Hematopoietic multipotent progenitor cell (in vitro differentiated cells): Measurements from ENCODE around the gene KCNA2. TPM values are rescaled to one million over a fixed set of nuclear protein-coding genes. Genes with fewer than 3 reads are reported as not detected.

Experiments used
- DNase-seq, 3 donors: peaks; one replicate each; pipeline ENCODE4 v3.0.0-alpha.2; 2011 to 2015; ENCODE audit warnings: low read depth in 2 of 3, low spot score in 2 of 3
- total RNA-seq: library from RNA; depleted of rRNA; stranded (reverse); fragments of >200 nt; gene quantifications from one replicate; pipeline ENCODE4 v1.2.3, GENCODE V29; 2012

The KCNA2 gene
- total RNA-seq, 1 donor: not detected

DNA sequence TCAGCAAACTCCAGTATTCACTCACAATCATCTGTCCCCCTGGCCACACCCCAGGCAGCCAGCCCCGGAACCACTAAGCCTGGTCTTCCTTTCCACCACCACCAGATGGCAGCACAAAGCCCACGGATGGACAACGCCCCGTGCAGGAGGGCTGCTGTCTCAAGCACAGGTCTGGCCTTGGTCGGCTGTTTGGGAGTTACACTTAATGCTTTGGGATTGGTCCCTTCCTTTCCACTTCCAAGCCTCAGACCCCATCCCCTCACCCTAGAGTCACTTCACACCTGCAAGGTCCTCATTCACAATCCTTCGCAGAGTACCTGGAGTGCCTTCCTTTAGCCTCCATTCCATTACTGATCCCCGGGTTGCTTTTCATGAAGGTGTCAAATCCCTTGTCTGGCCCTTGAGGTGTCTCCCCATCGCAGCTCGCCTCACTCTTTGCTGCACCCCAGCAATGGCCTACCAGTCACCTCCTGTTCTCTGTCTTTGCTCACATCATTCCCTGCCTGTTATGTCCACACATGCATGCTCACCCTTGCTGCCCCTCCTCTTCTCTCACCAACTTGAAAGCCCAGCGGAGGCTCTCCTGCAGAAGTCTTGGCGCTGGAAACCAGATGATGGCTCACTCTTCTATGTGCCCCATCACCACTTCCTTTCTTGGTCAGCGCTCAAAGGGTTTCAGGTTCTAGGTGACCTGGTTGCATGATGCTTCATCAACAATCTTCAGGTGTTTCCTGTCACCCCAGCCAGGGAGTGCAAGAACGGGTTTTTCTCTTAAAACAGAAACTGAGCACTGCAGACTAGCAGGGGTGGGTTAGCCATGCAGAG is 24.9 kb upstream of the KCNA2 start:
- DNase-seq: peak; percentile 73 to 82 (median 77)

DNA sequence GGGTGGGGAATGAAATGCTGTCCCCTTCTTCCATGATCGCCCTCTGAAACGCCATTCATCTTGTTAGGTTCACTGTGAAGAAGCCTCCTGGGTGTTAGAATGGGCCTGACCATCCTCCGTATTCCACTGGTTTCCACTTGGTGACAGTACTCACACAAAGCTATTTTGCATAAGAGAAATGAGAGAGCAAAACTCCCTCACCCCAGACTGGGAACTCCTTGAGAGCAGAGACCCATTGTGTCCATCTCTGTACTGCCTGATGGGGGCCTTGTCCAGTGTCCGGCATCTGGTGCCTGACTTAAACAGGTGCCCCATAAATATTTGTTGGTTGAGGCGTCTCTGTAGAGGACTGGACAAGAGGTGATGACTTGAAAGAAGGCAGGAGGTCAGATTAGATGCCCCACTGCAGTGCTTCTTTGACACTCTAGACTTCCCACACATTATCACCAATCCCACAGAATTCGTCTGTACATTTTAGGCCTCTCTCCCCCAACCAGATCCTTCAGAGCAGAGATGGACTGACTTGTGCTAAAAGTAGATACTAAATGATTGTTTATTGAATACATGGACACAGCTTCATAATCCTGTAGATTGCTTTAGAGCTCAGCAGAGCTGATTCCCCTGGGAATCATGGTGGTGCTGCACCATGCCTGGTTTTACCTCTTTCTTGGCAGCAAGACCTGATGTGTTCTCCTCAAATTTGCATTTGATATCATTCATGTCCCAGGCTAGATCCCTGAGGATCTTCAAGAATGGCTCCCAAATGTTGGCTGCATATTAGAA is 22.4 kb upstream of the KCNA2 start:
- no peak for DNase-seq

DNA sequence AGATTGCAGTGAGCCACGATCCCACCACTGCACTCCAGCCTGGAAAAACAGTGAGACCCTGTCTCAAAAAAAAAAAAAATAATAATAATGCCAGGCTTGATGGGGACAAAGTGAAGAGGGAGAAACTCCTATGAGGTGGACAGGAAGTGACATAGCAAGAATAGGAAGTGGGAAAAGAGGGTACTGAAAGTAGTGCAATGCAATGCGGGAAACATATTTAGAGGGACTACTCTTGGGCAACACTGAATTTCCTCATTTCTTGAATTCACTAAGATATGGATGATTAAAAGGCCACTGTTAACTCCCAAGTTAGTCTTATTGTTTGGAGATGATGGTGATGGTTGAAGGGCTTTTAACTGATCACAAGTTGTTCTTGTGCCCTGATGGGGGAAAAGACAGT is 21.6 kb upstream of the KCNA2 start:
- DNase-seq: no peak

DNA sequence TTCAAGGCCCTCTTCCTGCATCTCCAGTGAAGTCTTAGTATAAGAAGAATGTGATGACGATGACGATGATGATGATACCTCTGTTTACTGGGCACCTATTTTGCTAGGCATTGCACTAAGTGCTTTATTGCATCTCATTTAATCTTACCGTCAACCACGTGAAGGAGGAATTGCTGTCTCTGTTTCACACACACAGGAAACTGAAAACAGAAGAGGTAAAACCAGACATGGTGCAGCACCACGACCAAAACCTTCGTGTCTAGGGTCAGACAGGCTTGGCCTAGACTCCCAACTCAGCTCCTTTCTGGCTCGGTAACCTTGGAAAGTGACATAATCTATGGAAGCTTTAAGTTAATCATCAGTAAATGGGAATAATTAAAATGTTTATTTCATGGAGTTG is 20.7 kb upstream of the KCNA2 start:
- DNase-seq: no peak

DNA sequence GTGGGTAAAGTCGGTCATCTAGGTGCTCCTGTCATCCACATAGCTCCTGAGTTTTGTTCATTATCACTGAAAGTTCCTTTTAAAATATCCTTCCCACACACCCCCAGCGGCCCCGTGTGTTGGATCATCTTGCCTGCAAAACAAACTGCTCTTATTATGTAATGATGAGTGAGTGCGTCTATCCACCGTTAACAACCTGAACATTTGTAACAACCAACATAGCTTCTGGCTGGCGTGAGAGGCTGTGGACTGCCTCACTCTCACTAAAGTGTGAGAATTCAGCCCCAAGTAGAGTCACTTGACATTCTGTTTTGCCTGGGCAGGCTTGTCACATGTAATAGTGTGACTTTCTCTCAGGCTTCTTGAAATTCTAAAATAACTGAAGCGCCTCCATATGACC is 14.5 kb upstream of the KCNA2 start:
- DNase-seq: no peak

DNA sequence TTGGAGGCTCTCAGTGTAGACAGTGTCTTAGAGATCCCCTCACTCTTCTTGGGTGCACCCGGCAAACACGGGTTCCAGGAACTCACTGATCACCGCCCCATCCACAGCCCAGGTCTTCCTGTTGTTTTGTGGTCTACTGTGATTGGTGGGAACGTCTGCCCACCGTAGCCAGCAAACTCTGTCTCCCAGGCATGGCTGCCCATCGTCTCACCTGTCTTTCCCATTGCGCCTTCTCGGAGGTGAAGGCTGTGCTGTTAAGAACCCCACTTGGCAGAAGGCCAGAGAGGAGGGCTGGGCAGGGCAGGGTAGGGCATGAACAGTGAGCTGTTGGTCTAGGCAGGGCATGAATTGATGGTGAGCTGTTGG is 14.1 kb upstream of the KCNA2 start:
- no peak for DNase-seq

DNA sequence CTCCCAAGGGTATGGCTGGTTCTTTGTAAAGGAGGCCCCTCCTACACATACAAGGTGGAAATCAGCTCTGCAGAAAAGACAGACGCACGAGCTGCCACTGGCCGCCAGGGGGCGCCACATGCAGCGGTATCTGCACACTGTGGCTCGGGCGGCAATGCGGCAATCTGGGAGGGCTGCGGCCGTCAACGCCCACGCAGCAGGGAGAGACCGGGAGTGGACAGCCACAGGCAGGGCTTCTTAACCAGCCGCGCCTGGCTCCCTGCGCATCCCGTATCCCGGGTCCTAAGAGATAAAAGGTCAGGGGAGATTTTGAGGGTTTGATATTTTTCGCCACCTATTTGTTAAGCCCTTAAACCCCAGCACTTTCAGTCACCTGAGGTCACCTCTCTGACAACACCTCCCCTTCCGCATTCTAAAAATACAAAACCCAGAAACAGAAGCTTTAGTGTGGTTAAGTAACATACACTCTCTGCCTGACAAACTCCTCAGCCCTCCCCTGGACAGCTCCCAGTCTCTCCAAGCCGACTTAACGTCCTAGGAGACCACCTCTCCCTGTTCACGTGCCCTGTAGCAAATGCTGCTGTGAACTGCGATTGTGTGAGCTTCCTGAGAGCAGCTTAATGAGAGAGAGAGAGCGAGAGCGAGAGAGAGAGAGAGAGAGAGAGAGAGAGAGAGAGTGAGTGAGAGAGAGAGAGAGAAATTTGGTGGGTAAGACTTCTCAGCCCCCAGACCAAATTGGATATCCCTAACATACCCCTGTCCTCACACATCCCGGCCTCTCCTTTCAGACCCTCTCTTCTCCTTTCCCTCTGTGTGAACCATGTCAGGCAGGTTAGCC is 13.5 kb upstream of the KCNA2 start:
- peak; percentile 89 to 92 (median 89) for DNase-seq

DNA sequence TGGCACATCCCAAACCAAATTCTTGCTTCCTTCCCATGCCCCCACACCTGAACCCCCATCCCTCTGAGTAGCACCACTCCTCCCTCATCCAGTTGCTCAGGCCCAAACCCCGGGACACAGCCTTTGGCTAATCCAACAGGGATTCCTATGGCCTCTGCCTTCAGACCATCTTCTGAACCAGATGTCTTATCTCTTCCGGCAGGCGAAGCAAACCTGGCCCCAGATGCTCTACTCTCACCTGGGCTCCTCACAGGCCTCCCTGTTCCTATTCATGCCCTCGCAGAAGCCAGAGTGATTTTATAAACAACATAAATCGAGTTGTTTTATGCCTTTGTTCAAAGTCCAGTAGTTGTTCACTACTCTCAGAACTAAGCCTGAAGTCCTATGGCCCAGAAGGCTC is 12.5 kb upstream of the KCNA2 start:
- no peak for DNase-seq

DNA sequence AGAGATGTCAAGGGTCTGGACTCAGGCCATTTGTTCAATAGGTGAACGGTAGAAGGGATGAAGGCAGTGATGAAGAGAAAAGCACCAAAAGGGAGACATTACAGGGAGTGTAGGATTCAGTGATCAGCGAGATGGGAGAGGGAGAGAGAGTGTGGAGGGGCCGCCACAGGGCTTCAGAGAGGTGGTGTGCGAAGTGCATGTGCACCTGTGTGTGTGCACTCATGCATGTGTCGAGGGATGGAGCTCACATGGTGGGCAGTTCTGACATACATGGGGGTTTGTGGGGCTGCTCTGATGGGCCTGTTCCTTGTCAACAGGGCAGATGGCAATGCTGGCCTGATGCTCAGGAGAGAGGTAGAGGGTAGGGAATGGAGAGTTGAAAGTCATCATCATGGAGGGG is 11.4 kb upstream of the KCNA2 start:
- no peak for DNase-seq

DNA sequence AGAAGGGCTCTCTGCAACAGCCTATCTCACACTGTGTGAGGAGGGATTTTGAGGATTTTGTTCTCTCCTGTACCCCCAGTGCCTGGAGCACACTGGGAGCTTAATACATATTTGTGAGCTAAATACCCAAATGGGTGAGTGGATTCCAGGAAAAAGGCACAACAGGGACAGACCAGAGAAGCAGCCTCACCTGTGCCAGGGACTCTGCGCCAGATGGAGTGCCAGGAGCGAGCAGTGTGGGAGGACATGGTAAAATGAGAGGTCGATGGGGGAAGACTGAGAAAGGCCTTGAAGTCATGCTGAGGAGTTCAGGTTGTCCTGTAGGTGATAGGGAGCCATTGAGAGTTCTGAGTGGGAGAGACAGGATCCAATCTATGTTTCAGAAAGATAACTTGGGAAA is 11.0 kb upstream of the KCNA2 start:
- no peak for DNase-seq

DNA sequence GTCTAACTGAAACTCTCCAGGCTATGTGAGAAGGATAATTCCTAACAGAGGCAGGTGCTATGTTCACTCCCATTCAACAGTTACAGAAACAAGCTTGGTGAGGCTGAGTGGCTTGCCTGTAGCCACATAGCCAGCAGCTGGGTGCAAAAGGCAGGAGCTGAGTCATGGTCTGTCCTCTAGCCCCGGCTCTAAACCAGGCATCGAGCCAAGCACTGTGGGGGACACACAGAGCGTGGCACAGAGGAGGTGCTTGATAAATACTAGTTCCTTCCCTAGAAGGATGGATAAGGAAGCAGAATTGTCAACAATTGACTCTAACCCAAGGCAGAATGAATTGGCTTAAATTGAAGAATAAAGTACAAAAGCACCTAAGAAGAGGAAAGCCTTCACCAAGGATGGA is 10.4 kb upstream of the KCNA2 start:
- peak in 2 of 3 donors; percentile 58 to 80 for DNase-seq

DNA sequence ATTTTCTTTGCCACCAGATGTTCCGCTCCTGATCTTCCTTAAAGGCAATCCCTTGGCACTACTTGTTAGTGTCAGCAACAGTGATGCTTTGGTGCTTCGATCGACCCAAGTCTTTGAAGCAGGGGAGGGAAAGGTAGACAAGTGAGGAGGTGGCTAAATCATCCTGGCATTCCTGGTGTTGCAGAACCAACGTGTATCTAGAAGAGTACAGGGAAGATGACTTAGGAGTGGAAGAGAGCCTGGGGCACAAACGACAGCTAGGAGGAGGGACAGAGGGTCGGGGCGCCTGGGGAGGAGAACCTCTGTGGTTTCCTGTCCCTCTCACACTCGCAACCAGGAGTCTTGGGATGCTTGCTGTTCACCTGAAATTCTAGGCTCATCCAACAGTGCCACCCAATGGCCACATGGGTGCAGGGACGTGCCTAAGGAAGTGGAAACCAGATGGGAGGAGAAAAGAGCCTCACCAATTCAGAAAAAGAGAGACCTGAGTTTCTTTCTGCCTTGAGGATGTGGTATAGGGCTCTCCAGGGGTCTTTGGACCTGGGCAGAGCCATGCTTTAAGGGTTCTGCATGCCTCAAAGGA is 9.5 kb upstream of the KCNA2 start:
- DNase-seq: peak in 2 of 3 donors; percentile 63 to 79

DNA sequence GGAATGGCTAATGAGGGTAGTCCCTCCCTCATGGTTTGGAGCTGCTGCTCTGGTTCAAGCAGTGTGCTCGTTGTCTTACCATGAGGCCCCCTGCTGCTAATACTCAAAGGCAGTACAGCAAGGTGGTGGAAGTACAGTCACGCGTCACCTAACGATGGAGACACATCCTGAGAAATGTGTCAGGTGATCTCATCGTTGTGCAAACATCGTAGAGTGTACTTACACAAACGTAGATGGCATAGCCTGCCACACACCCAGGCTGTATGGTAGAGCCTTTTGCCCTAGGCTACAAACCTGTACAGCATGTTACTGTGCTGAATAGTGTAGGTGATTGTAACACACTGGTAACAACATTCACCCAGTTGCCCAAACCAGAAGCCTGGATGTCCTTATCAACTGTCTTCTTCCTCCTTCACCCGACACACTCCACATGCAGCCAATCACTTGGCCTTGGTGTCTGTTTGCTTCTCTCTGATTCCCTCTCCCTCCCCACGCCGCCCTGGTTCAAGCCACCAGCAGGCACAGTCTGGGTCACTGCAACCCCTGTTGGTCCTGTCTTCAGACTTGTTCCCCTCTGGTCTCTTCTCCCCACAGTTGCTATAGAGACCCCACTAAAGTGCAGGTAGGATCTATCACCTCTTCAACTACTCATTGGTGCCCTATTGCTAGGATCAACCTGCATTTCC is 6.0 kb upstream of the KCNA2 start:
- no peak for DNase-seq

DNA sequence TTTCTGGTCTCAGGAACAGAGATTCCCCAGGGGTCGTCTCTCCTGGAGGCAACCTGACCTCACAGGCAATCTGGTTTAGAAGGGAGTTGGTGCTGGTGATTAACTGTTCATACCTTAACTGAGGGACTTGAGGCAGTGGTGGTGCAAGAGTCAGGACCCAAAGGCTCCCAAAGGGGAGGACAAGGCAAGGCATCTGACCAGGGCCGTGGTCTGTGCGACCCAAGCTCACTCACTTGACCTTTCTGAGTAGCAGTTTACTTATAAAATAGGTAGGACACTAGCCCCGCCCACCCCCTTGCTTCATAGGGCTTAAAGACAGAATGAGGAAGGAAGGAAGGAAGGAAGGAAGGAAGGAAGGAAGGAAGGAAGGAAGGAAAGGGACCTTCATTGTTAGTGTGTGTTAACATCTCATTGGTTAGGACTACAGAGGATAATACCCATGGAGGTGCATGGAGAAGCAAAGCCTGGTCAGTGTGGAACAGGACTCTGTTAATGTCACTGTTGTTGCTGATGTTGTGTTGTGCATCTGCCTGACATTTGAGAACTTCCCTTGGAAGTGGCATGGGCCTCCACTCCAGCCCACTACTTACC is 4.6 kb upstream of the KCNA2 start:
- no peak for DNase-seq

DNA sequence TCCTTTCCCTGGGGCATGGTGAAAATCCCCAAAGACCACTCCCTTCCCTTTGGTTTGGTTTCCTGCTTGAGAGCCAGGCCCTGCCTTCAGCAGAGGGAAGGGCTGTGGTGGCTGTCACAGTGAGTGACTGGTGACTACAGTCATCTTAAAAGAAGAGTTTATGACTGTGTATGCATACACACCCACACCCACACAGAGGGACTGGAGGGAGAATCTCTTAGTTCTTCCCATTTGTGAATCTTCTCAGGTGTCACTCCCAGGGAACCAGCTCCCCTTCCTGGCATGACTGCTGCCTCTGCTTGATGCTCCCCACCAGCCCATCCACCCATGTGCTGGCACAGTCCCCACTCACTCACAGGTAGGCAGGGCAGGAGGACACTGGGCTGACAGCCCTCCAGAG is 3.9 kb upstream of the KCNA2 start:
- no peak for DNase-seq

DNA sequence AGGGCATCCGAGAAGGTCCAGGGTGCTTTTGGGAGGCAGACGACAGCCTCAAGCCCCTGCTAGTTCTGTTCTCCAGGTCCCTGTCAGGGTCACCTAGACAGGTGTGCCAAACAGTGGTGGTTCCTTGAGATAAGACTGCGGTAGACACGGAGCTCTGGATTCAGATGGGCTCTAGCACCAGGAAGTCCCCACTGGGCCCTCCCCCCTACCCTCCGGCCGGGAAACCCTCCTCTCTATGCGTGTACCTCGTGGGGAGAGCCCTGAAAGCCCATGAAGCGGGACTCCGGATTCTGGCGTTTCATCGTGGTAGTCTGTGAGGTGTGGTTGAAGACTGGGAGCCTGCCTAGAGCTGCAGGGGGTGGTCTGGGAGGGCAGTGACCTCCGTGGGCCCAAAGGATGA is 2.1 kb upstream of the KCNA2 start:
- no peak for DNase-seq

DNA sequence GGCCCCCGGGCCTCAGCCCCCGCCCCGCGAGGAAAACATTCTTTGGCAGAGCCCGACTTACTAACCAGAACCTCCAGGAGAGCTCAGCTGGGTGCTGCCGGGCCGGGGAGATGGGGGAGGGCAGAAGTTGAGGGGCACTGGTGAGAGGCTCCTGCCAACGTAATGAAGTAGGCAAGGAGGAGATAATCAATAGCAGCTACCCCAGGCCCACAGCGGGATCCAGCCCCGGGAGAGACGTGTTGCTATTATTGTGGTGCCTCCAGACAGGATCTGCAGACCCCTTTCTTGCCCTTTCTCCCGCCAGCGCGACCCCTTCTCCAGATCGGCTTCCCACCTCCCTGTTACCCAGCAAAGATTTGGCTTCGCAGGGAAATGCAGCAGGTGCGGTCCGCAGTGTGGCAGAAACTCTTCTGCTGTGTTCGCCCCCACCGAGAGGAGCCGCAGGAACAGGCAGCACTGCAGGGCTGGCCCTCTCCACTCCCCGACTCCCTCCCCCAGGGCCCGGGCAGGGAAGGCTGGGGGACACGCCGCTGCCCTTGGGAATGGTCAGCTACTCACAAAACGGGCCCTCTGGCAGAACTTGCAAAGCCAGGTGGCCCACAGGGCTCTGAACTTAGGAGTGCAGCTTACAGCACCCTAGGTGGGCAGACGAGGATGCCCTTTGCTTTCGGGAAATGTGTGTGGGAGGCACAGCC is 1.5 kb upstream of the KCNA2 start:
- peak in 1 of 3 donors; percentile 8 for DNase-seq

DNA sequence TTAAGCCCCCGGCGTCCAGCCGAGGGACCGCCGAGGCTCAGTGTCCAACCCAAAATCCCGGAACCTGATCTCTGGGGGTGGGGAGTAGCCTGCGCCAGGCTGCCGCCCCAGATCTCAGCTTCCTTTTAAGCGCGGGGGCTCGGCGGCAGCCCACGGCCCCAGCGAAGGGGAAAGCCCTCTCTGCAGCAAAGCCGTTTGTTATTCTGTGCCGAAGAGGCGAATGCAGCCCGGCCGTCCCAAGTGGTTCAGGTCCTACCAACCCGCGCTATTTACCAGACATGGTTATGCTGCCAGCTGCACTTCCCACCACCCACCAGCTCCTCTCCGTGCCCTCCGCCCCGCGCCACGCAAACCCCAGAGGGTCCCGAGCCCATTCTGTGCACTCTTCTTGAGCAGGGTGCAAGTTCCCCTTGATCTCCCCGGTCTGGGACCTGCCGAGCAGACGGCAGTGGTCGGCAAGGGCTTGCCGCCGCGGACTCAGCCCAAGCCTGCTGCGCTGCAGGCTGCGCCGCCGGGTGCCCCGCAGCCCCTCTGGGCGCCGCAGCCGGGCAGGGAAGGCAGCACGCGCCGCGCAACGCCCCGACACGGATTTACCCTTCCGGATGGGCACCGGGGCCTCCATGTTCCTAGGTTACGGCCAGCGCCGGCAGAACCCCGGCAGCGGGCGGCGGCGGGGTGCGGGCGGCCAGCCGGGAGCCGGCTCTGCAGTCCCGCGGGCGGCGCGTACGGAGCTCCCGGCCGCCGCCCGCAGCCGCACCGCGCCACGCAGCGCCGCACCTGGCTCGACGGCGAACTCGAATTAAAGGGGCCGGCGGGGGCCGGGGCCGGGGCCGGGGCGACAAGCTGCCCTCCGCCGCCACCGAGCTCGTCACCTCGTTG is 738 bp upstream of the KCNA2 start:
- peak in 1 of 3 donors; percentile 30 for DNase-seq
